ENCODE measurements around the gene PRR13. TPM values are rescaled to one million over a fixed set of nuclear protein-coding genes. Genes with fewer than 3 reads are reported as not detected.

The PRR13 gene
- polyA plus RNA-seq, 4 donors = 507 to 1,038 (median 704) TPM

Other genes starting within 250 kb of the PRR13 start
- 1 to 10 TPM; 1.8 to 9.2 (median 5.0) TPM for gene ITGB7, start 234.5 kb upstream of the PRR13 start, polyA plus RNA-seq
- 1 to 10 TPM in 2 of 4 donors, under 1 TPM in 1, not detected in 1; 0.54 to 8.0 (median 7.1) TPM for gene RARG, start 209.5 kb upstream of the PRR13 start, polyA plus RNA-seq
- 10 to 100 TPM in 3 of 4 donors, 1 to 10 TPM in 1; 8.0 to 48.9 (median 25.5) TPM for gene ESPL1, start 173.4 kb upstream of the PRR13 start, polyA plus RNA-seq
- gene PFDN5, start 146.2 kb upstream of the PRR13 start, polyA plus RNA-seq = 1,000 to 10,000 TPM in 1 of 4 donors, 100 to 1,000 TPM in 3; 620 to 1,223 (median 795) TPM
- gene MYG1, start 142.0 kb upstream of the PRR13 start, polyA plus RNA-seq = 10 to 100 TPM; 42.4 to 87.0 (median 66.9) TPM
- 10 to 100 TPM; 20.0 to 54.0 (median 33.7) TPM for gene AAAS, start 120.1 kb upstream of the PRR13 start, polyA plus RNA-seq
- under 1 TPM in 1 of 4 donors, not detected in 3; 0.01 TPM for gene SP7, start 105.4 kb upstream of the PRR13 start, polyA plus RNA-seq
- gene SP1, start 61.6 kb upstream of the PRR13 start, polyA plus RNA-seq = 10 to 100 TPM; 13.8 to 75.6 (median 18.3) TPM
- 10 to 100 TPM in 1 of 4 donors, under 1 TPM in 2, not detected in 1; 0.04 to 12.9 (median 0.81) TPM for gene AMHR2, start 17.9 kb upstream of the PRR13 start, polyA plus RNA-seq
- 100 to 1,000 TPM; 446 to 821 (median 494) TPM for gene PCBP2, start 10.4 kb downstream of the PRR13 start, polyA plus RNA-seq
- 1 to 10 TPM in 3 of 4 donors, under 1 TPM in 1; 0.67 to 9.0 (median 4.3) TPM for gene MAP3K12, start 57.7 kb downstream of the PRR13 start, polyA plus RNA-seq
- gene TARBP2, start 59.5 kb downstream of the PRR13 start, polyA plus RNA-seq = 10 to 100 TPM; 18.9 to 31.0 (median 26.9) TPM
- 1 to 10 TPM in 1 of 4 donors, under 1 TPM in 1, not detected in 2; 0.12 to 4.2 TPM for gene NPFF, start 65.8 kb downstream of the PRR13 start, polyA plus RNA-seq
- gene ATF7, start 184.6 kb downstream of the PRR13 start, polyA plus RNA-seq = 10 to 100 TPM in 3 of 4 donors, 1 to 10 TPM in 1; 8.6 to 32.9 (median 14.5) TPM
- 100 to 1,000 TPM; 433 to 621 (median 568) TPM for gene ATP5MC2, start 234.3 kb downstream of the PRR13 start, polyA plus RNA-seq